AG04450 (cell line): ENCODE results near the gene OSBPL5. TPM values are rescaled to one million over a fixed set of nuclear protein-coding genes. Genes with fewer than 3 reads are reported as not detected.

Source experiments
- CTCF ChIA-PET: fragments of 300-600, 350-600 bp; formaldehyde crosslinking; extraction: SDS; loops from one replicate; lab custom pipeline; 2022; ENCODE audit warnings: antibody characterized with exemption, inconsistent platforms; lab: Charles Lee
- POLR2A ChIA-PET: fragments of 350-600 bp; formaldehyde crosslinking; extraction: SDS; loops from one replicate; lab custom pipeline; 2021; ENCODE audit warnings: antibody characterized with exemption, inconsistent platforms; lab: Yijun Ruan, JAX
- DNase-seq: peaks from one replicate; pipeline ENCODE4 v3.0.0-alpha.2; 2011; ENCODE audit warnings: low read depth, low spot score
- H3K27ac ChIP-seq: one replicate; pipeline ENCODE4 v1.5.1; 2012; ENCODE audit warnings: low read depth, low read length, control low read depth
- H3K27me3 ChIP-seq: one replicate; pipeline ENCODE4 v1.6.0; 2012; ENCODE audit warnings: low read length; ENCODE audit not compliant: control insufficient read depth, insufficient read depth
- H3K4me3 ChIP-seq: 2 replicates; pipeline ENCODE4 v1.5.1; 2011; ENCODE audit warnings: mild to moderate bottlenecking, low read depth, low read length, control low read depth
- H3K9me3 ChIP-seq: 2 replicates; pipeline ENCODE4 v1.5.1; 2012; ENCODE audit warnings: low read length; ENCODE audit not compliant: control insufficient read depth, insufficient read depth
- polyA plus RNA-seq: library from polyadenylated mRNA; depleted of rRNA; stranded (reverse); fragments of >200 nt; gene quantifications from 2 replicates; pipeline ENCODE4 v1.2.3, GENCODE V29; 2011
- TF ChIP-seq, protein P1 (sequence below): IDR thresholded peaks from 2 replicates; pipeline ENCODE4 v1.5.1; 2011; ENCODE audit warnings: low read depth, low read length, control low read depth, inconsistent platforms

The OSBPL5 gene
- polyA plus RNA-seq, 1 experiment, result 7.4 TPM

DNA sequence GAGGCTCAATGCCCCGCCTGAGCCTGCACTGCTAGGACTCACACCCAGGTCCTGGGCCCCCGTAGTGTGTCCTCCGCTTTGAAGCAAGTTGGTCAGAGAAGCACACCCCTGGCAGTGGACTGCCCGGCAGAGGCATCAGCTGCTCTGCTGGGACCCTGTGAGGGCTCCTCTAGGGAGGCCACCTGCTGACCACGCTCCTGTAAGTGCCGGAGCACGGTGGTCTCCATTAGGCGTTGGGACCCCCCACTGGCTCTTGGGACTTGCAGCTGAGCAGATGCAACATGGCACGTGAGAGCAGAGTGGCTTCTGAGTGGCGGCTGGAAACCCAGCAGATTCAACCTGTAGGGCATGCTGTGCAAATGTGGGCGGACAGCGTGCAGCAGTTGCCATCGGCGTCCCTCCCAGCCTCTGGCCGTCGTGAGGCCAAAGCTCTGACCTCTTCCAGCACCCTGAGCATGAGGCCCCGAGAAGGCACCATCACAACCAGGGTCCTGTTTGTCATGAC is 36.6 kb upstream of the OSBPL5 start:
- TF ChIP-seq, protein P1, sequence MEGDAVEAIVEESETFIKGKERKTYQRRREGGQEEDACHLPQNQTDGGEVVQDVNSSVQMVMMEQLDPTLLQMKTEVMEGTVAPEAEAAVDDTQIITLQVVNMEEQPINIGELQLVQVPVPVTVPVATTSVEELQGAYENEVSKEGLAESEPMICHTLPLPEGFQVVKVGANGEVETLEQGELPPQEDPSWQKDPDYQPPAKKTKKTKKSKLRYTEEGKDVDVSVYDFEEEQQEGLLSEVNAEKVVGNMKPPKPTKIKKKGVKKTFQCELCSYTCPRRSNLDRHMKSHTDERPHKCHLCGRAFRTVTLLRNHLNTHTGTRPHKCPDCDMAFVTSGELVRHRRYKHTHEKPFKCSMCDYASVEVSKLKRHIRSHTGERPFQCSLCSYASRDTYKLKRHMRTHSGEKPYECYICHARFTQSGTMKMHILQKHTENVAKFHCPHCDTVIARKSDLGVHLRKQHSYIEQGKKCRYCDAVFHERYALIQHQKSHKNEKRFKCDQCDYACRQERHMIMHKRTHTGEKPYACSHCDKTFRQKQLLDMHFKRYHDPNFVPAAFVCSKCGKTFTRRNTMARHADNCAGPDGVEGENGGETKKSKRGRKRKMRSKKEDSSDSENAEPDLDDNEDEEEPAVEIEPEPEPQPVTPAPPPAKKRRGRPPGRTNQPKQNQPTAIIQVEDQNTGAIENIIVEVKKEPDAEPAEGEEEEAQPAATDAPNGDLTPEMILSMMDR, result no peak
- no peak for DNase-seq
- ChIA-PET POLR2A (no interaction called here), CTCF (no interaction called here)
- peaks cover 65% of the 10 kb centered on the region for H3K27me3 ChIP-seq
- H3K4me3 ChIP-seq, result no peak overlapping the region
- no peak overlapping the region for H3K27ac ChIP-seq
- no peaks in the 10 kb centered on the region for H3K9me3 ChIP-seq

DNA sequence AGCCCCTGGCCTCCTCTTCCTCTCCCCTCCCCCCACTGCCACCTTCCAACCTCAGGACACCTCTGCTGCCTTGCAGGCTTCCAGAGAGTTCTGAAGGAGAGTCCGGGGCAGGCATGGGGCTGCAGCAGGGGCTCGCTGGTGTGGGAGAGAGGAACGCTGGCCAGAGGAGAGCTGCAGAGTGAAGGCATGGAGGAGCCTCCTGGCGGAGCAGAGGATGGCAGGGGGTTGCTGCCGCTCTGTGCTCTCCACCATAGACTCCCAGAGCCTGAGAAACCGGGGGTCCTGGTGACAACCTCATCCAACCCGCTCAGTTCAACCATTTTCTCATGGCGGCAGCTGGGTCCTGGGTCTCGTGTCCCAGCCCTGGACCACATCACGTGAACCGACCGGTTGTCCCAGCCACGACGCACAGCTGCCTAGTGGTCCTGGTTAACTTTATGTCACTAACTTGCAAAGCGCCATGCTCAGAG is 36.0 kb upstream of the OSBPL5 start:
- Histone ChIP-seq H3K4me3 (no peak overlapping the region), H3K27me3 (peaks cover 65% of the 10 kb centered on the region), H3K9me3 (no peaks in the 10 kb centered on the region), H3K27ac (no peak overlapping the region)
- POLR2A ChIA-PET, result no interaction called here
- no peak for DNase-seq
- CTCF ChIA-PET, result no interaction called here
- TF ChIP-seq, protein P1, result no peak

DNA sequence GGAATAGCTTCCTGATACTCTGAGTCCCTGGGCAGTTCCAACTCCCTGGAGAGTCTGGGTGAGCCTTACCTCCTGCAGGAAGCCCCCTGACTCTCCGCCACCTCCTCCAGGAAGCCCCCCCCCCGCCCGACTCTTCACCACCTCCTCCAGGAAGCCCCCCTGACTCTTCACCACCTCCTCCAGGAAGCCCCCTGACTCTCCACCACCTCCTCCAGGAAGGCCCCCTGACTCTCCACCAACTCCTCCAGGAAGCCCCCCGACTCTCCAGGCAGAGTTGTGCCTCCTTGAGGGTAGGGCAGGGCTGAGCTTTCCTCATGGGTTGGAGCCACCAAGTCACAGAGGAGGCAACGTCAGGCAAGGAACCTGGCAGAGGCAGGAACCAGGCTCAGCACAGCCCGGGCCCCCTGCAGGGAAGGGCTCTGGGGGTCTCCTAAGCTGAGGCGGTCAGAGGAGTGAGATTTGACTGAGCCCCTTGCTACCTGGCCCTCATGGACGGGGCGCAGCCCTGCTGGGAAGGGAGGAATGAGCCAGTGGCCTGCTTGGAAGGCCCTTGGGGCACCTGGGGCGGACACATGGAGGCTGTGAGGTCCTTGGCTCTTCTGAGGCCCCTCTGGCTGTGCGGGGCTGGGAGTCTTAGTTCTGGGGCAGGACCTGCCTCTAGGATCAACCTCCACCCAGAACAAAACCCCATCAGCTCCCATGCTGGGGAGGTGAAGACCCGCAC is 35.4 kb upstream of the OSBPL5 start:
- Histone ChIP-seq H3K4me3 (no peak overlapping the region), H3K9me3 (no peaks in the 10 kb centered on the region; the same call in 1 of the 2 replicates), H3K27ac (no peak overlapping the region), H3K27me3 (peaks cover 63% of the 10 kb centered on the region)
- DNase-seq, result no peak
- ChIA-PET CTCF (no interaction called here), POLR2A (no interaction called here)
- TF ChIP-seq, protein P1, result no peak

DNA sequence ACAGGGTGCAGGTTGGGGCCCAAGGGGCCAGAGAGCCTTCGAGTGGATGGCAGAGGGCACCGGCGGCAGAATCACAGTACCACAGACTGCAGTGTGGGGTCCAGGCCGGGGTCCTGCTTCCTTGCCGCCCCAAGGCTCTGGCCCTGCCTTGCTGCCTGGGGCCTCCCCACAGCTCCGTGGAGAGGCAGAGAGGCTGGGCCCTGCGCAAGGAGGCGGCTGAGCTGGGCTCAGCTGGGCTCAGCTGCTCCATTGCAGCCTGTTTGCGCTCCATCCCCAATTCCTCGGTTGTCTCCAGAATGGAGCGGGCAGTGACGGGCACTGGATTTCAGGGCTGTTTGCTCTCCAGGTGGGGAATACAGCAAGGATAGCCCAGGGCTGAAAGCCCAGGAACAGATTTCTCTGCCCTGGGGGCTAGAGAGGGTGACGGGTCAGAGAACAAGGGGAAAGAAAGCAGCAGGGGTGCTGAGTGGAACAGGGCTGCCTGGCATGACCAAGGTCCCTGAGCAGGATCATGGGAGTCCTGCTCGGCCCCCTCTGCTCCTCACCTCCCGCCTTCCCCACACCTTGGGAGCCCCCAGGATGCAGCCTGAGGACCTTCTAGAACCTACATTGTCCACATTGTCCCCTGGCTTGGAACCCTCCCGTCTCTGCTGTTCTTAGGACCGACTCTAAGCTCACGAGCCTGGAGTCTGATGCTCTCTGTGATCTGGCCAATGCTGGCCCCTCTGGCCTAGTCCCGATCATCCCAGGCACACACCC is 34.6 kb upstream of the OSBPL5 start:
- TF ChIP-seq, protein P1, result no peak
- H3K27me3 ChIP-seq, result peaks cover 56% of the 10 kb centered on the region
- H3K27ac ChIP-seq, result no peak overlapping the region
- ChIA-PET POLR2A (no interaction called here), CTCF (no interaction called here)
- no peak overlapping the region for H3K4me3 ChIP-seq
- H3K9me3 ChIP-seq, result no peaks in the 10 kb centered on the region; the same call in 1 of the 2 replicates
- DNase-seq, result no peak

DNA sequence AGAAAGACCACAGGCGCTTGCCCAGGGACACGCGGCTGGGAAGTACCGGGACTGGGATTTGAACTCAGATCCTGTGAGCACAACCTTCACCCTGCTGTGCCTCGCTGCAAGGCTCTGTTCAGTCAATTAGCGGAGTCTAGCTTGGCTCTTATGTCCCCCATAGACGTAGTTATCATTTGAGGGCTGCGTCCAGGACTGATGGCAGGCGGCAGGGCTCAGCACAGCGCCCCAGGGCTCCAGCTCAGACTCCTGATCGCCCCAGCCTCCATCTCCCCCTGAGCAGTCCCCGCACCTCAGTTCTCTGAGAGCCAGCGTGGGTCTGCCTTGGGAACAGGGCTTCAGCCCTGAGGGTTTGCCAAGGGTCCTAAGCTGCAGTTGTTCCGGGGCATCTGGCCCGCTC is 33.7 kb upstream of the OSBPL5 start:
- ChIA-PET POLR2A (no interaction called here), CTCF (no interaction called here)
- H3K27ac ChIP-seq, result no peak overlapping the region
- no peak for DNase-seq
- H3K27me3 ChIP-seq, result peaks cover 50% of the 10 kb centered on the region
- no peaks in the 10 kb centered on the region; the same call in 1 of the 2 replicates for H3K9me3 ChIP-seq
- TF ChIP-seq, protein P1, result no peak
- no peak overlapping the region for H3K4me3 ChIP-seq
